HEK293 (cell line): ENCODE measurements around the gene DUOX1.
A peak's percentile ranks its signal among the peaks of the same experiment; 100 is the strongest.

Experiments
- HIC1 ChIP-seq: fragments of 450-650 bp; formaldehyde crosslinking; IDR thresholded peaks from 2 replicates; pipeline ENCODE4 v1.5.1; 2016; ENCODE audit warnings: missing biosample characterization, missing genetic modification characterization
- MZF1 ChIP-seq: fragments of 450-650 bp; formaldehyde crosslinking; IDR thresholded peaks from 2 replicates; pipeline ENCODE4 v1.5.1; 2017; ENCODE audit warnings: missing biosample characterization, missing genetic modification characterization, borderline replicate concordance
- PRDM1 ChIP-seq: fragments of 450-650 bp; formaldehyde crosslinking; IDR thresholded peaks from 2 replicates; pipeline ENCODE4; 2016; ENCODE audit warnings: missing biosample characterization, missing genetic modification characterization
- SP2 ChIP-seq: fragments of 450-650 bp; formaldehyde crosslinking; IDR thresholded peaks from 2 replicates; pipeline ENCODE4 v1.5.1; 2016; ENCODE audit warnings: missing biosample characterization, missing genetic modification characterization
- SP7 ChIP-seq: fragments of 450-650 bp; formaldehyde crosslinking; IDR thresholded peaks from 2 replicates; pipeline ENCODE4 v1.5.1; 2016; ENCODE audit warnings: missing biosample characterization, missing genetic modification characterization
- TCF7L2 ChIP-seq: IDR thresholded peaks from 2 replicates; pipeline ENCODE4 v1.6.1; 2011; ENCODE audit warnings: low read depth, mild to moderate bottlenecking, inconsistent platforms, low read length, moderate library complexity, borderline replicate concordance
- TSHZ1 ChIP-seq: fragments of 450-650 bp; formaldehyde crosslinking; IDR thresholded peaks from 2 replicates; pipeline ENCODE4 v1.5.1; 2016; ENCODE audit warnings: missing biosample characterization, missing genetic modification characterization, borderline replicate concordance
- YY2 ChIP-seq: fragments of 450-650 bp; formaldehyde crosslinking; IDR thresholded peaks from 2 replicates; pipeline ENCODE4 v1.5.1; 2016; ENCODE audit warnings: missing biosample characterization, missing genetic modification characterization
- ZBTB17 ChIP-seq: fragments of 450-650 bp; formaldehyde crosslinking; IDR thresholded peaks from 2 replicates; pipeline ENCODE4 v1.5.1; 2016; ENCODE audit warnings: missing biosample characterization, missing genetic modification characterization
- ZNF24 ChIP-seq: fragments of 450-650 bp; formaldehyde crosslinking; IDR thresholded peaks from 2 replicates; pipeline ENCODE4 v1.5.1; 2016; ENCODE audit warnings: missing biosample characterization, missing genetic modification characterization
- ZNF266 ChIP-seq: fragments of 450-650 bp; formaldehyde crosslinking; IDR thresholded peaks from 2 replicates; pipeline ENCODE4 v1.5.1; 2016; ENCODE audit warnings: missing biosample characterization, missing genetic modification characterization, low read depth
- ZNF280D ChIP-seq: fragments of 450-650 bp; formaldehyde crosslinking; IDR thresholded peaks from 2 replicates; pipeline ENCODE4 v1.5.1; 2016; ENCODE audit warnings: missing biosample characterization, missing genetic modification characterization
- ZNF311 ChIP-seq: fragments of 450-650 bp; formaldehyde crosslinking; IDR thresholded peaks from 2 replicates; pipeline ENCODE4 v1.5.1; 2017; ENCODE audit warnings: missing biosample characterization, missing genetic modification characterization, borderline replicate concordance
- ZNF350 ChIP-seq: fragments of 450-650 bp; formaldehyde crosslinking; IDR thresholded peaks from 2 replicates; pipeline ENCODE4 v1.5.0; 2017; ENCODE audit warnings: missing biosample characterization, mild to moderate bottlenecking, missing genetic modification characterization
- ZNF391 ChIP-seq: fragments of 450-650 bp; formaldehyde crosslinking; IDR thresholded peaks from 2 replicates; pipeline ENCODE4 v1.5.1; 2016; ENCODE audit warnings: low read depth, missing biosample characterization, missing genetic modification characterization, borderline replicate concordance
- ZNF398 ChIP-seq: fragments of 450-650 bp; formaldehyde crosslinking; IDR thresholded peaks from 2 replicates; pipeline ENCODE4 v1.5.1; 2017; ENCODE audit warnings: missing biosample characterization, missing genetic modification characterization
- ZNF423 ChIP-seq: fragments of 450-650 bp; formaldehyde crosslinking; IDR thresholded peaks from 2 replicates; pipeline ENCODE4 v1.5.1; 2016; ENCODE audit warnings: missing biosample characterization, missing genetic modification characterization
- ZNF488 ChIP-seq: fragments of 450-650 bp; formaldehyde crosslinking; IDR thresholded peaks from 2 replicates; pipeline ENCODE4 v1.5.1; 2016; ENCODE audit warnings: missing biosample characterization, missing genetic modification characterization
- ZNF544 ChIP-seq: fragments of 450-650 bp; formaldehyde crosslinking; IDR thresholded peaks from 2 replicates; pipeline ENCODE4 v1.5.0; 2017; ENCODE audit warnings: missing biosample characterization, missing genetic modification characterization
- ZNF561 ChIP-seq: fragments of 450-650 bp; IDR thresholded peaks from 2 replicates; pipeline ENCODE4 v1.5.1; 2018; ENCODE audit warnings: missing biosample characterization, missing genetic modification characterization, borderline replicate concordance
- ZNF585B ChIP-seq: fragments of 450-650 bp; formaldehyde crosslinking; IDR thresholded peaks from 2 replicates; pipeline ENCODE4 v1.5.1; 2016; ENCODE audit warnings: missing biosample characterization, missing genetic modification characterization
- ZNF624 ChIP-seq: fragments of 450-650 bp; formaldehyde crosslinking; IDR thresholded peaks from 2 replicates; pipeline ENCODE4 v1.5.1; 2017; ENCODE audit warnings: missing biosample characterization, missing genetic modification characterization
- ZNF626 ChIP-seq: fragments of 450-650 bp; sonication (Bioruptor Pico); formaldehyde crosslinking; IDR thresholded peaks from 2 replicates; pipeline ENCODE4 v1.5.1; 2018; ENCODE audit warnings: missing biosample characterization, missing genetic modification characterization, inconsistent platforms
- ZNF654 ChIP-seq: fragments of 450-650 bp; formaldehyde crosslinking; IDR thresholded peaks from 2 replicates; pipeline ENCODE4 v1.5.1; 2016; ENCODE audit warnings: low read depth, missing biosample characterization, missing genetic modification characterization
- ZNF692 ChIP-seq: fragments of 450-650 bp; formaldehyde crosslinking; IDR thresholded peaks from 2 replicates; pipeline ENCODE4 v1.5.1; 2016; ENCODE audit warnings: missing biosample characterization, missing genetic modification characterization
- ZNF777 ChIP-seq: fragments of 450-650 bp; formaldehyde crosslinking; IDR thresholded peaks from 2 replicates; pipeline ENCODE4 v1.5.1; 2017; ENCODE audit warnings: missing biosample characterization, missing genetic modification characterization, borderline replicate concordance
- ZSCAN5A ChIP-seq: fragments of 450-650 bp; formaldehyde crosslinking; IDR thresholded peaks from 2 replicates; pipeline ENCODE4 v1.5.1; 2016; ENCODE audit warnings: missing biosample characterization, missing genetic modification characterization

The DUOX1 gene

GRCh38 chr15:45157974-45158373 is 28.2 kb downstream of the DUOX1 start (continued):
- TF ChIP-seq TCF7L2 (no peak), ZNF777 (tag by site-specific recombination) (no peak), YY2 (no peak), PRDM1 (tag by site-specific recombination) (no peak), ZNF391 (no peak), TSHZ1 (tag by site-specific recombination) (no peak), ZNF488 (no peak), ZNF544 (no peak), HIC1 (tag by site-specific recombination) (no peak), ZNF398 (tag by site-specific recombination) (no peak), ZNF626 (tag by site-specific recombination) (no peak), ZNF692 (tag by site-specific recombination) (no peak), ZNF654 (tag by site-specific recombination) (no peak), ZSCAN5A (tag by site-specific recombination) (no peak), SP7 (peak; percentile 55), ZNF350 (tag by site-specific recombination) (no peak), ZNF280D (tag by site-specific recombination) (no peak), ZNF585B (tag by site-specific recombination) (no peak), SP2 (tag by site-specific recombination) (no peak), MZF1 (tag by site-specific recombination) (no peak), ZNF24 (no peak), ZNF311 (tag by site-specific recombination) (no peak), ZNF561 (tag by site-specific recombination) (no peak), ZNF624 (tag by site-specific recombination) (no peak), ZBTB17 (peak; percentile 52; the same call in 1 of the 2 replicates), ZNF266 (tag by site-specific recombination) (no peak), ZNF423 (tag by site-specific recombination) (no peak)
